HUDEP-2 (cell line): Measurements from ENCODE around the gene CEP128.

Experiments
- DNase-seq, 76 experiments: peaks; one replicate each; lab custom pipeline; 2025; ENCODE audit not compliant: unreplicated experiment in 76 of 76; lab: John Stamatoyannopoulos, UW

The CEP128 gene

DNA sequence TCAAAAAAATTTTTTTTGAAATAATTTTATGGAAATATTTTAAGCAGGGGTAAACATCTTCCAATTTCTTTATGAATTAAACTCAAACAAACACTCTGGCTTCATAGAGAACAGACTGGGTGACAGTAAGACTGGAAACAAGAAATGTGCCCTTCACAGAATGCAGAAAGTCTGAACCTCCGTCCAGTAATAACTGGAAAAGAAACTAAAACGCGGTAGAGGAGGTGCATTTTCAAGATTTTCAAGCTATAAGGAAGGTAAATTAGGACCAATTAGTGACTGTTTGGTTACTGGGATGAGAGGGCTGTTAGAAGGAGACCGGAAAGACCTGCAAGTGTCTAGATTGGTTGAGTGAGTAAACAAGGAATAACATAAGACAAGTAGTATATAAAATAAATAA lies 245.7 kb downstream of the CEP128 start:
- DNase-seq: no peak

DNA sequence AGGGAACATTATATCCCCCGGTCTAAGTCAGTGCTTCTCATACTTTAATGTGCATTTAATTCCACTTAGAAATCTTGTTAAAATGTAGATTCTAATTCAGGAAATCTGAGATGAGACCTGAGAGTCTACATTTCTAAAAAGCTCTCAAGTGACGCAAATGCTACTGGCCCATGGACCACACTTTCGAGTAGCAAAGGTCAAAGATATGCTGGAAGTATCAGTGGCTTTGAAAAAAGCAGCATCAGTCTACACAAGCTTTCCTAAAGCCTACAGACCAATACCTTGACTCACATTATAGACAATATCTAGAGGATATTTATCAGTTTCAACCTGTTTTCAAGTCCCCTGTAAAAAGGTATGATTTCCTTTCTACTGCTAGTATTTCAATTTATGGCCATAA lies 248.6 kb downstream of the CEP128 start:
- DNase-seq: no peak

DNA sequence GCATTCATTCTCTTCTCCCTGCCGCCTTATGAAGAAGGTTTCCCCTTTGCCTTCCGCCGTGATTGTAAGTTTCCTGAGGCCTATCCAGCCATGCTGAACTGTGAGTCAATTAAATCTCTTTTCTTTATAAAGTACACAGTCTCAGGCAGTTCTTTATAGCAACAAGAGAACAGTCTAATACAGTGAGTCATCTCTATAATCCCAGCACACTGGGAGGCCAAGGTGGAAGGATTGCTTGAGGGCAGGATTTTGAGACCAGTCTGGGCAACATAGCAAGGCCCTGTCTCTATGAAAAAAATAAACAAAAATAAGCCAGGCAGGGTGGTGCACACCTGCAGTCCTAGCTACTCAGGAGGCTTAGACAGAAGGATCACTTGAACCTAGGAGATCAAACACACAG lies 259.9 kb downstream of the CEP128 start:
- DNase-seq: no peak

DNA sequence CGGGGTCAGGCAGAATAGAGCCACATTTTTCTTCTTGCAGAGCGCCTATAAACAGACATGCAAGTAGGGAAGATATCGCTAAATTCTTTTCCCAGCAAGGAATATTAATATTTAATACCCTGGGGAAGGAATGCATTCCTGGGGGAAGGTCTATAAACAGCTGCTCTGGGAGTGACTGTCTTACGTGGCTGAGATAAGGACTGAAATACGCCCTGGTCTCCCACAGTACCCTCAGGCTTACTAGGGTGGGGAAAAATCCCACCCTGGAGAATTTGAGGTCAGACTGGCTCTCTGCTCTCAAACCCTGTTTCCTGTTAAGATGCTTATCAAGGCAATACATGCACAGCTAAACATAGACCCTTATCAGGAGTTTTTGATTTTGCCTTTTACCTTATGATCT lies 262.3 kb downstream of the CEP128 start:
- DNase-seq: no peak

DNA sequence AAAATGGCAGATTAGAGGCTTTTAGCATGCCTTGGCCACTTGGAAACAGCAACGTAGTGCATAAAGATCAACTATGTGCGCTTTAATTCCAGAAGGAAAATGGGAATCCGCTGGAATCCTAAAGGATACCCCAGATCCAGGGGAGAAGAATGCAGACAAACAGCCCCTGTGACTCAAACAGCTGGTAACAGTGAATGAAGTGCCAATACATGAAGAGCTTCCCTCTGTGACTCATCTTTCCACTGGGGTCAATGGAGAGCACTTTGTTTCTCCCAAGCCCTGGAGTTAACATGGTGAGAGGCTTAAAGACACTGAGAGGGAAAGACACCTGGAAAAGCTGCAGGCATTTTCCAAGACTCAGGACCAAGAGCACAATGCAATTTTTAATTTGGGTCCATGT lies 263.1 kb downstream of the CEP128 start:
- DNase-seq: no peak

DNA sequence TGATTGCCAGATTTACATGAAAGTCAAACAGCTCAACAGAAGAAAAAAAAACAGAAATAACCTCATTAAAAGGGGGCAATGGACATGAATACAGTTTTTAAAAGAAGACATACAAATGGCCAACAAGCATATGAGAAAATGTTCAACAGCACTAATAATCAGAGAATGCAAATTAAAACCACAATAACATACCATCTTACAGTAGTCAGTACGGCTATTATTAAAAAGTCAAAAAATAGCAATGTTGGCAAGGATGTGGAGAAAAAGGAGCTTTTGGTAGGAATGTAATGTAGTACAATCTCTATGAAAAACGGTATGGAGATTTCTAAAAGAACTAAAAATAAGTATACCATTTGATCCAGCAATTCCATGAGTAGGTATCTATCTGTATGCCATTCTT lies 272.1 kb downstream of the CEP128 start:
- DNase-seq: no peak

DNA sequence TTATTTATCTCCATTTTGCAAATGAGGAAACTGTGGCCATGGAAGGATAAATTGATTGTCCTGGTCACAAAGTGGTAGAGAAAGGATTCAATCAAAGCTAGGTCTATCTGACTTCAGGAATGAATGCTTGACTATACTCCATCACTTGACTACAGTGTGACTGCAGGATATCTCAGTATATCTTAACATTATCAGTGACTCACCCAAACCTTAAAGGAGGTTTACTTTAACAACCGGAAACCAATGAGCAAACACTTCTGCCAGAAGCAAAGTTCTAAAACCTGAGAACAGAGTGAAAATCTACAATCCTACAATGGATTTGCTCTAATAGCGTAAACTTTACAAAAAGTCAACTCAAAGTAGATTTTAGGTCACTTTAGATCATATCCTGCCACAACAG lies 277.0 kb downstream of the CEP128 start:
- DNase-seq: no peak

DNA sequence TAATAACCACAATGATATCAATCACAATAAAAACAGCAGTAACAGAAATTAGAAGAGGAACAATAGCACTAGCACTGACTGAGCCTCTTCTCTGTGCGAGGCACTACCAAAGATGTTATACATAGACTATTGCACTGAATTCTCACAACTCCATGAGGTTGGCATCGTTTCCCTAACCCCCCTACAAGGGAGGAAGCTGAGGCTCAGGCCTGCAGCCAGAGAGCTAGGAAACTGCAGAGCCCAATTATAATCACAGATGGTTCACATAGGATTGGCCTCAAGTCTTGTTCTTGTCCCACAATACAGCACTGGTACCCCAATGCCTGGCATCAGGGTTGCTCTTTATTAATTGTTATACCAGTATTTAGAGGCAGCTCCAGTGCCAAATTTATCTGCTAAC lies 278.0 kb downstream of the CEP128 start:
- no peak for DNase-seq

DNA sequence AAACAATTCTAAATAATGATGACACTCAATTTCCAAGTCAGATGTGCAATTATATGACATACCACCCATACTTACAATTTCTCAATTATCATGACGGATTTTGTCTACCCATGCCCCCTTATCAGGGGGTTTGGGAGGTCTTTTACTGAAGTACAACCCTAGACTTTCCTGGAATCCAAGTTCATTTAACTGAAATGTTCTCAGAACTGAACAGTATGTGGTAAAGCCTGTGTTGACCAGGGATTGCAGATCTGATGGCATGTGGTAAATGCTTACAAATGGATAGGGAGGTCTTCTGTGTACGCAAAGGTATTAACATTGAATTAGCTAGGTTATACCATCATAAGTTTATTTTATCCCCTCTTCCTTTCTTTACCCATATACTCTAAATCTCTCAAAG lies 281.8 kb downstream of the CEP128 start:
- DNase-seq: no peak

DNA sequence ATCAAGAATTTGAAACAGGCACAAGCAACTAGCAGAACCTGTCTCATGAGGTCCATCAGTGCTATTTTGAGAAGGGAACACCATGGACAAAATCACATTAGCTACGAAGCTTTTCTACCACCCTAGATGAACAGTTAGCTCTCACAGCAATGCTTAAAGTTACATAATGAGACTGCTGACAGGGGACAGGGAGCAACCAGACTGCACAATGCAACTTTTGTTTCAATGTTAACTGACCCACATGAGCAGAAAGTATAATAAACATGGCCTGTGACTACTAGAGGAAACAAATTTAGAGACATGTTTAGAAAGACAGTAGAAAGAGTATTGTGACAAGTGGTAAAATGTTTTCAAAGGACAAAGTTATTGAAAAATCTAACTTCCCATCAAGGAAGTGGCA lies 282.8 kb downstream of the CEP128 start:
- no peak for DNase-seq

DNA sequence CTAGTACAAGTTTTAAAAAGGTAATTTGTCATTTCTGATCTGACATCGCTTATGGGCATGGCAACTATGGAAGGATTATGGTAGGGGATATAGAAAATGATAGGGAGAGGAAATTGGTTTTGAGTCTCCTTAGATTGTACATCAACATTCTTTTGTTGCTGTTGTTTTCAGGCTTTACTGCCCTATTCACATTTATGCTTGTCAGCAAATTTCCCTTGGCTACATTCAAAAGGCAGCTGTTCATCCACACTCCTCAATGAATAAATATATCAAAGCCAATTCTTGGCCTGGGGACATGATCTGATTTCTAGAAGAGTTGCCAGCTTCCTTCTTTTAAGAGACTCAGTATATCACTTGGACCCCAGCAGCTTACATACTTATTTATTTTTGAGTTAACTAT lies 283.4 kb downstream of the CEP128 start:
- no peak for DNase-seq

DNA sequence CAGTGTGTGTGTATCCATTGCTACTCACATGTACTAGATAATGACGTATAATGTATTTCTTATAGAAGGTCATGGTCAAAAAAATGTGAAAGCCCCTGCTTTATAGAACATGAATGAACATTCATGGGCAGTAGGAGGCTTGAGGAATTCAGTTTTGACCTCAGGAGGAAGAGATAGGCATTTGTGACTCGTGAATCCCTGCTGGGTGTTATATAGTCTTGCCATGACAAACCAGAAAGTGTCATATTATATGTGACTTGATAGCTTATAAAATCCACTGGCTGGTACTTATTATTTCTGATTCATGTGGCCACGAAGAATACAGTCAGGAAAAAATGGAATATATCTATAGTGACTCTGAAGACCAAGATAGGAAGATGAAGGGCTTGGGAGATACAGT lies 287.6 kb downstream of the CEP128 start:
- no peak for DNase-seq

DNA sequence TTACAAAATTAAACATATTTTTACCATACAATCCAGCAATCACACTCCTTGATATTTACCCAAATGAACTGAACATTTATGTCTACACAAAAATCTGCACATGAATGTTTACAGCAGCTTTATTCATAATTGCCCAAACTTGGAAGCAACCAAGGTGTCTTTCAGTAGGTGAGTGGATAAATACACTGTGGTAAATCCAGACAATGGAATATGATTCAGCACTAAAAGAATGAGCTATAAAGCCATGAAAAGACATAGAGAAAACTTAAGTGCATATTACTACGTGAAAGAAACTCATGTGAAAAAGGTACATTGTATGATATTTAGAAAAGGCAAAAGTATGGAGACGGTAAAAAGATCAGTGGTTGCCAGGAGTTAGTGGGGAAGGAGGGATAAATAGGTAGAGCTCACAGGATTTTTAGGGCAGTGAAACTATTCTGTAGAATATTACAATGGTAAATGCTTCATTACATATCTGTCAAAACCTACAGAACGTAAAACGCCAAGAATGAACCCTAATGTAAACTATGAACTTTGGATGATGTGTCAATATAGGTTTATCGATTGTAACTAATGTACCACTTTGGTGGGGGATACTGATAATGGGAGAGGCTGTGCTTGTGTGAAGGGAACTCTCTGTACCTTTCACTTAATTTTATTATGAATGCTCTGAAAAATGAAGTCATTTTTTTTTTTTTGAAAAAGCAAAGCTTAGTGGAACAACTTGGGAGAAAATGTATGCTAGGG lies 295.7 kb downstream of the CEP128 start:
- DNase-seq: no peak

DNA sequence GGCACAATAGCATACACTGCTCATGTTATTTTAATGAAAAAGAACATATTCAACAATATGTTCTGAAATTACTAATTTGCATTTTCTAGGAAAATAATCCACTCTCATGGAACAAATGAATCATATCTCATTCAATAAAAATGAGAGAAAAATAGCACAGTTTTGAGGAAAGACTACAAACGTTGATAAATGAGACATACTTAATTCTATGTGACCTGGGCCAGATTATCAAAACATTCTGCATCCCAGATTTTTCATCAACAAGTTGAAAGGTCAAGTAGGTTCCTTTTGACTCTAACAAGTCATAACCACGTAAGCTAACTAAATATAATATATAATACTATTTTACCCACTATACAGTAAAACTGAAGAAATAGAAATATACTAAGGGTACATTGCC lies 296.7 kb downstream of the CEP128 start:
- no peak for DNase-seq

DNA sequence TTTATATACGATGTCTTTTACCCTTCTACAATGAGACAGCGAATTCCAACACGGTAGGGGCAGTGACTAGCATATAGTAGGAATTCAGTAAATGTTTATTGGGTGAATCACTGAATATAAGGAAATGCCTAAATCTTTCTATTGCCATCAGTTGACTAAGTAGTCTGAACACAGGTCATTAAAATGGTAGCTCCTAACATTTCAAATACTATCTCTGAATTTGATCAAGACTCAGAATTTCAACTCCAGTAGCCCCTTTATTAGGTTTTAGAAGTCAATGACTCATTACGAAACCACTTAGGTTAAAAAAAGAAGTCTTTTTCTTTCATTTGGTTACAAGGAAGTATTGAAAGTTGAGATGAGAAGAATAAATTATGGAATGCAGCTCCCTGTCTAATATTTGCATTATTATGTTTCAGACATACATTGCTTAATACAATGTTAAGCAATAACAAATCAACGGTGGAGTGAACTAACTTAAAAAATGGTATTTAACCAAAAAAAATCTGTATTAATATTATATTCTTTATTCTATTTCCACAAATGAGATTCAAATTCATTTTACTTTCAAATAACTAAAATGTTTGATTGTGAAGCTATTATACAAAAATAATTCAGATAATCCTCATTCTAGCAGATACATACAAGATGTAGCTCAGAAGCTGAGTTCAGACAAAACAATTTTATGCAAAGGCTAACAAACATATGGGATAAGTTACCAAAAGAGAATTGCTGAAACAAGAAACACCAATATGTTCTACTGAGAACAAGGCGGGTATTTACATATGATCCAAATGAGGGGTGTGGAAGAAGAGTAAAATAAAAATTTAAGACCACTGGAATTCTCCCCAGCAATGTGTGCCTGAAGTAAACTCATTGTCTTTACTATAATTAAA lies 302.7 kb downstream of the CEP128 start:
- no peak for DNase-seq

DNA sequence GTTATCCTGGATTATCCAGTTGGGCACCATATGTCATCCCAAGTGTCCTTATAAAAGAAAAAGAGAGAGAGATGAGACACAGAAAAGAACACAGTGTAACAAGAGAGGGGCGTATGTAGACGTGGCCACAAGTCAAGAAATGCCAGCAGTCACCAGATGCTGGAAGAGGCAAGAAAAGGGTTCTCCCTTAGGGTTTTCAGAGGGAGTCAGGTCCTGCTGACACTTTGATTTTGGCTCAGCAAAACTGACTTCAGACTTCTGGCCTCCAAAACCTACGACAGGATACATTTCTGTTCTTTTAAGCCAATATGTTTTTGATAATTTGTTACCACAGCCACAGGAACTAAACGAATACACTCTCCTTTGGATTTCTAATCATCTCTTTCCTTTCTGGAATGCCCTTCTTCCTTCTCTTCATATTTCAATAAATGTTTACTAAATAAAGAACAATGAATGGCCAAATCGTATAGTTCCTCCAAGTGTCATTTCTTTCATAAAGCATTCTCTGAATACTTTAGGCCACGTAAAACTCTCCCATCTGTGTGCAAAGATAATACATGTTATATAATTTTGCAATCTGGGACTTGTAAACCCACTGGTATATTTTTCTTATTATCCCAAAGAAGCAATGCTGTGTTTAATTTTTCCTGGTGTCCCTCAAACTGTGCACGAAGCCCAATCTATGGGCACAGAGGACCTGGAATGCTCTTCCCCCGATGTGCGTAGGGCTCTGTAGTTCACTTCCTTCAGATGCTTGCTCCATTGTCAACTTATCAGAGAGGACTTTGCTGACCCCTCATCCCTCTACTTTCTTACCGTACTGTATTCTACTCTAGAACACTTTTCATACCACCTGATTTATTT lies 303.6 kb downstream of the CEP128 start:
- no peak for DNase-seq

DNA sequence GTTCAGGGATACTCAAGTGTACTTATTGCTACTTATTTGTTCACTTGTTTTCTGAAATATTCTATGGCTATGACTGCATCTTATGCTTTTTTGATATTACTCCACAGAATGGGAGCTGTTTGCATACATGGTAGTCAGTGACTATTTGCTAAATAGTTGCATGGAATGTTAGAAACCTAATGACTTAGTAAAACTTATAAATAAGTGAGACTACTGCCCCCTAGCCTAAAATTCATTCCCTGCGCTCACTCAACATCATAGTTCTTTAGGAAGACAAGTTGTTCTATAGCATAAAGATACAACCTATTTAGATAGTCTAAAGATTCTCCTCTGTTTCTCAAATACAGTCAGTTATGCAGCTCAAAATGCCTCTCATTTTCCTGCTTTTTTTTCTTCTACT lies 305.5 kb downstream of the CEP128 start:
- DNase-seq: peak in 2 of 76 experiments; percentile 2

DNA sequence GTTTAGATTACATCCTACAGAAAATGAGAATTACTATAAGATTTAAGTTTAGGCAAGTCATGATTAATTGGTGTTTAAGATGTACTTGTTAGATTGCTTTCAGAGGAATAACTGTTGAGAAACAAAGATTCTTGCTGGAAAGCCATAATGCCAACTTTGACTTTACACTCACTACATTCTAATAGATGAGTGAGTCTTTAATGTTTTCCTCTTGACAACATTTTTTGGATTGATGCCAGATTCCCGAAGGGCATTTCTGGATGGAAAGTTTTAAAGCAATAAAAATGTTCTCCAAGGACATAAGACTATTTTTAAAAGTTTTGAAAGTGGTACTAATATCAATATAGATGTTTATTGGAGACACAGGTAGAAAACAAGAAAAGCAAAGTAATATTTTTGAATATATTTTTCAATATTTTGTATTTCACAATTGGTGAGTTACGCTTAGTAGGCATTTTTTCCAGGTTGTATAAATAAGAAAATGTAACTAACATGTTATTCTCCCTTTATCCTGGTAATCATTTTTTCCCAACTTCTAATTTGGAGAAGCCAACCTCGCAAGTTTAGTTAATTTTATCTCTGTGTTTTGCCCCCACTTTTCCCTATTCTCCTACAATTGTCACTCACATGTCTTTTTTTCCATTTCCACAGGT lies 307.3 kb downstream of the CEP128 start:
- DNase-seq: no peak

DNA sequence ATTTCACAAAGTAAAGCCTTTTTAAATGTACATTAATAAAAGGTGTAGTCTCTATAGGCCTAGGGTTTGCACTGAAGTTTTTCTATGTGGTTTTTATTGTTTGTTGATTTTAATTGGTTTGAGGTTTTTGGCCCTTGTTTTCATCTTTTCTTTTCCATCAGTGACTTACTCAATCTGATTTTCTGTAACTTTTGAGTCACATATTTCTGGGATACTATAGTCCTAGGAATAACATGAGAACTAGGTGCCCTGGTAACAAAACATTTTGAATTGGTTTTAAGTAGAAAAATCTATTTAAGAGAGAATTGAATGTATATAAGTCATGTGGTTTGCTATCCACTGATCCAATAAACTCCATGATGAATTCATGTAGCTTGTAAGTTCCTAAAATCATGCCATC lies 311.9 kb downstream of the CEP128 start:
- DNase-seq: no peak

DNA sequence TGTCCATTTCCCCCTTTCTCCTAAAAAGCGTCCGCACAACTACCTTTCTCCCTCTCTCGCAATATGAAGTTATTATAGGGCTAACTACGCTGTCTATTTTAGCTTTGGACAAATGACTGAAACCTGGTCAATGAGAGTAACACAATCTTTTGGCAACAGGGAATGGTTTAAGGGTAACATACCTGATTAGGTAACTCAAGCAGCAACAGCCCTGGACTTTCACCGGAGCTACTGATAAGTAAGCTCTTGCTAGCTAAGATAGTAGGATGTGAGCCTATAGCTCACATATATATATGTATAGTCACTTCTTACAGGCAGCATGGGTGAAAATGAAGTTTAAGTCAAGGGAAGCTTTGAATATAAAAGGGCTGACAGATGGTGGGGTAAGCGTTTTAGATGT lies 313.0 kb downstream of the CEP128 start:
- DNase-seq: no peak

DNA sequence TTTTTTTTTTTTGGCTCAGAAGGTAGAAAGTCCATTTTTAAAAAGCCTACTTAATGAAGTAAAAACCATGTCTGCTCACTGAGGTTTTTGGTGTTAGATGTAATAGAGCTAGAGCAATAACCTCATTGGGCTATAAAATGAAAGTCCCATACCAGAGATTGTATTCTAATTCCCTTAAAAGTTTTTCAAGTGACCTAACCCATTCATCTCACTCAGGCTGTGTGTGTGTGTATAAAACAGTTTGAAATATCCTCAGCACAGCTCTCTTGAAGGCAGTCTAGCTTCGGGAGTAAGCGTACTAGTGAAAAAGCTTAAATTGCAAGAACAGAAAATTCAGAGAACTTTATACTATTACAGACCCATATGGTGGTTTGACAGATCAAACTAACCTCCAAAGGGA lies 313.8 kb downstream of the CEP128 start:
- DNase-seq: no peak
